Fibroblast of pulmonary artery (primary cell): ENCODE data around the gene PBX3.

Experiments
- DNase-seq: peaks from one replicate; pipeline ENCODE4 v3.0.0-alpha.2; 2010; ENCODE audit warnings: low read depth
- H3K4me3 ChIP-seq: replicated peaks from 2 replicates; pipeline ENCODE4 v1.5.1; 2011; ENCODE audit warnings: low read depth, mild to moderate bottlenecking, control low read depth, low read length, moderate library complexity
- CTCF ChIP-seq: IDR thresholded peaks from 2 replicates; pipeline ENCODE4 v1.5.1; 2011; ENCODE audit warnings: mild to moderate bottlenecking, control low read depth, low read length, inconsistent platforms; ENCODE audit errors: missing control alignments

PBX3 gene

GRCh38 chr9:125904155-125904851, 157.1 kb downstream of the PBX3 start:
- H3K4me3 ChIP-seq = no peak overlapping the region
- no peak for TF ChIP-seq CTCF
- no peak for DNase-seq

DNA sequence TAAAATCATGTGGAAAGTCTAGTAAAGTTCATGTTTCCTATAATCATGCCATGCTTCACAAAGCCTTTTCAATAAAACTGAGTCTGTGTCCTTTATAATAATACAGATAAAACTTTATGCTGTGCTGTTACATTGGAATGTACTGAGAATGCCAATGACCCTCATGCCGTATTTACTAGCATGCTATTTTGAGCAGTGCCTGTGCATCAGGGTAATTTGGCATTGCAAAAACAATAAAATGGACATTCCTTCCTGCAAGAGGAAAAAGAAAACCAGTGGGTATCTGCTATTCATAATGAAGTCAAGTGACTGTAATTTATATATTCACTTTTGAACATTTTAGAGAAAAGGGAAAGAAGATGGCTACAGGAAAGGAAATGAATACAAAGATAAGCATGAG, 159.0 kb downstream of the PBX3 start:
- no peak for TF ChIP-seq CTCF
- H3K4me3 ChIP-seq = no peak overlapping the region
- DNase-seq = peak; percentile 75

DNA sequence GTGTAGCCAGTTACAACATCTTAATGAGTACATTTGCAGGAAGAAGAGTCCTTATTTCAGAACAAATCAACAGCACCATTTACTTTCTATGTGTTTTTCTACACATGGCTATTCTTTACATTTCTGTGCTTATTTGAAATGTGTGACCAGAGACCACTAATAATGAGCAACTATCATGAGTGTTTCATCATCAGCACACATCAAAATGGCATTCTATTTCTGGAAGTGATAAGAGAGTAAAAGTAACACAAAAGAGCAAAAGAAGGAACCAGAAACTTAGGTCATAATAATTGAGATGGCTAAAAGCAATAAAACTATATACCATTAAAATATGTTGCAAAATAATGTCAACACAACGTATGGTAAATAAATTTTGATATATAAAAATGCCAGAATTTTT, 159.7 kb downstream of the PBX3 start:
- no peak for DNase-seq
- TF ChIP-seq CTCF = no peak
- no peak overlapping the region for H3K4me3 ChIP-seq

DNA sequence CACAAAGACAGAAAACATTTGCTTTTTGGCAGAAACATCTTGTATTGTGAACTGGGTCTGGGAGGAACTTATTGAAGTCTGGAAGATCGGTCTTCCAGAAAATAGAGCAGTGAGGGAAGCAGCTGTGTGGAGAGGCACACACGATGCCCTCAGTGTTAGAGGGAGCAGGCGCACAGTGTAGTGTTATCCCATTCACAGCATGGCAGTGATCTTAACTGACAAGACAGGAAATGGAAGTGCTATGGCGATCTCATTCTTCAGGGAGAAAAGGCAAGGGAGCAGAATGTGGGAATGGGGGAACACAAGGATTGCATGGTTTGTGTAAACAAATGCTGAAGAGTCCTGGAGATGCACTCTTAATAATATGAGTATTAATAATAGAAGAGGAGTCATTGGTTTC, 161.0 kb downstream of the PBX3 start:
- TF ChIP-seq CTCF = no peak
- DNase-seq = no peak

DNA sequence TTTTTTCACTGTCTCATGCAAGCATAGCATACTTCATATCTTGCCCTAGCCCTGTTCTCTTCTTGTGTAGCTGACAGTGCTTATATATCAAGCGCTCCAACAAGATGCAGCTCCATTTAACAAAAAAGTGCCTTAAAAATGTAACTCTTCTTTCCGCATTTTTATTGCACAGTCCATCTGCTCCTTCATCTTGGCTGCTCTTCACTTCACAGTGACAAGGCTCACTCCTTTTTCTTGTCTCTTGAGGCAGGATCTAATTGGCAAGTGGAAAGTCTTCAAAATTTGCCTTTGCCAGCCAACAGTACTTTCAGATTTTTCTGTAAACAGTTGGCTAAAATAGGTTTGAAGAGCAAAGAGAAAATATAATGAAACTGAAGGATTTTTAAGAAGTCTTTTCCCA, 161.8 kb downstream of the PBX3 start:
- H3K4me3 ChIP-seq = no peak overlapping the region
- no peak for DNase-seq
- no peak for TF ChIP-seq CTCF

More for the DNA sequence above, 161.0 kb downstream of the PBX3 start:
- no peak overlapping the region for H3K4me3 ChIP-seq

GRCh38 chr9:125909459-125909858, 162.3 kb downstream of the PBX3 start:
- no peak for TF ChIP-seq CTCF
- H3K4me3 ChIP-seq = no peak overlapping the region

GRCh38 chr9:125910286-125910685, 163.1 kb downstream of the PBX3 start:
- no peak for TF ChIP-seq CTCF
- no peak for DNase-seq
- no peak overlapping the region for H3K4me3 ChIP-seq

More at GRCh38 chr9:125909459-125909858, 162.3 kb downstream of the PBX3 start:
- DNase-seq = no peak
